GM19025 (cell line): ENCODE results near the gene AGTRAP.

Experiments
- ATAC-seq: cut with Tn5 transposase; IDR thresholded peaks from one replicate; pipeline ENCODE4 v1.9.1; 2021; ENCODE audit warnings: mild to moderate bottlenecking, low read depth, moderate library complexity; ENCODE audit not compliant: unreplicated experiment

AGTRAP gene

GRCh38 chr1:11731691-11732283 lies 4.1 kb upstream of the AGTRAP start:
- ATAC-seq = no peak

GRCh38 chr1:11733306-11733705 lies 2.6 kb upstream of the AGTRAP start:
- ATAC-seq = no peak

DNA sequence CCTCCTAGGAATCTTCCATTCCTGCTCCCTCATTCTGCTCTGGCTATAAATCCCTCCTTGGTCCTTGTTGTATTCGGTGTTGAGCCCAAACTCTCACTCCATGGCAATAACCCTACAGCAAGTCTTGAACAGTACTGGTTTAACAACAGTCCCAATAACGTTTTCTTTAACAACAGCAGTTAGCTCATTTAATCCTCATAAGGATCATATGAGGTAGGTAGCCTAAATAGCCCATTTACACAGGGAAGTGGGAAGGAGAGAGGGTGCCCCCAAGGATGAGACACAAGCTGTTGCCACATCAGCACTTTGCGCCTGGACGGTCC lies 444 bp upstream of the AGTRAP start:
- no peak for ATAC-seq

- no peak for ATAC-seq
These were observed 1.1 kb downstream of the AGTRAP start for GRCh38 chr1:11736746-11737639.

- ATAC-seq = no peak
These were observed 2.2 kb downstream of the AGTRAP start for GRCh38 chr1:11738096-11738495.

DNA sequence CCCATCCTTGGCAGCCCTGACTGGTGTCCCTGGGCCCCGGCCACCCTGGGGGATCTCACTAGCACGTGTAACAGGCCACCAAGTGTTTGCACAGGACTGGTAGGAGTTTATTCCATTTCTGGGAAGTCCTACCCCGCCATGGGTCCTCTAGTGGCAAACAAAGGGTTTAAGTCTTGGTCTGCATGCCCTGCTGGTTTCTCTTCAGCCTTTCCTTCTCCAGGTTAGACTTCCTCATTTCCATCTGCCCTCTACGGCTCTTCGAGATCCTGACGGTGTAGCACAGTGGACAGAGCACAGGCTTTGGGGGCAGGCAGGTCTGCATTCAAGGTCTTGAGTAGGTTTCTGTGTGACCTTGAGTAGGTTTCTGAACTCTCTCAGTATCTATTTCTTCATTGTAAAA lies 2.8 kb downstream of the AGTRAP start:
- ATAC-seq = no peak

DNA sequence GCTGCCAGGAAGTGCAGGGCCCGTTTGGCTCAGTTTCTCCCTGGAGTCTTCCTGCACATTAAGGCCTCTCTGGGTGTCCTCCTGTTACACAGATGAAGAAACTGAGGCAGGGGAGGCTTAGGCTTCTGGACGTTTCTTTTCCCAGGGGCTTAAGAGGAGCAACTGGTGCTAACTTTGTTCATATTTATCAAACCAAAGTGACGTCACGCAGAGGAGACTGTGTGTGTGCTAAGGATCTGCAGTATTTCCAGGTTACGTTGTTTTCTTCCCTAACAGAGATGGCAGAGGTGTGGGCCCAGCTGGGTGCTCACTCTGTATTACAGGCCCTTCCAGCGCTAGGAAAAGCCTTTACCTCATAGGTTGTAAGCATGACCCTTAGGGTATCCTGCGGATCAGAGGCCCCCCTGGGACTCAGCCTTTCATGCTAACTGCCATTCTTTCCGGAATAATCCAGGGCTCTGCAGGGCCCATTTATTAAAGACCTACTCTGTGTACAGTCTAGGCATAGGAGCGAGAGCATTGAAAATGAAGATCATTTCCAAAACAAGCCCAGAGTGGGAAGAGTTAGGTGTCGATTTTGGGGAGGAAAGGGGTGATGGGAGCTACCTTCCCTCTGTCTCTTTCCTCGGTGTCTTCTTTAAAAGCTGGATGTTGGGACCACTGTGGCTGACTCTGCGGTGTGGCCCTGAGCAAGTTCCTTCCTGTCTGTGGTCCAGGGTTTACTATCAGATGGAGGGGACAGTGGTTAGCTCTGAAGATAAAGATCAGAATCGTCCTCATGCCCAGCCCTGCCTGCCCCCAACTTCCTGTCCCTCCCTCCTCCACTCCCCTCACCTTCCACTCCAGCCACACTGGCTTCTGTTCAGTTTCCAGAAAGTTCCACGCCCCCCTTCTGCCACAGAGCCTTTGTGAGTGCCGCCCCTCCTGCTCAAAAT lies 4.6 kb downstream of the AGTRAP start:
- ATAC-seq = no peak

- ATAC-seq = no peak
These were observed 5.5 kb downstream of the AGTRAP start for GRCh38 chr1:11741482-11741881.

GRCh38 chr1:11741919-11742558 lies 6.1 kb downstream of the AGTRAP start:
- no peak for ATAC-seq

- ATAC-seq = no peak
These were observed 8.4 kb downstream of the AGTRAP start for GRCh38 chr1:11744287-11744686.

GRCh38 chr1:11746092-11746491 lies 10.2 kb downstream of the AGTRAP start:
- ATAC-seq = no peak

DNA sequence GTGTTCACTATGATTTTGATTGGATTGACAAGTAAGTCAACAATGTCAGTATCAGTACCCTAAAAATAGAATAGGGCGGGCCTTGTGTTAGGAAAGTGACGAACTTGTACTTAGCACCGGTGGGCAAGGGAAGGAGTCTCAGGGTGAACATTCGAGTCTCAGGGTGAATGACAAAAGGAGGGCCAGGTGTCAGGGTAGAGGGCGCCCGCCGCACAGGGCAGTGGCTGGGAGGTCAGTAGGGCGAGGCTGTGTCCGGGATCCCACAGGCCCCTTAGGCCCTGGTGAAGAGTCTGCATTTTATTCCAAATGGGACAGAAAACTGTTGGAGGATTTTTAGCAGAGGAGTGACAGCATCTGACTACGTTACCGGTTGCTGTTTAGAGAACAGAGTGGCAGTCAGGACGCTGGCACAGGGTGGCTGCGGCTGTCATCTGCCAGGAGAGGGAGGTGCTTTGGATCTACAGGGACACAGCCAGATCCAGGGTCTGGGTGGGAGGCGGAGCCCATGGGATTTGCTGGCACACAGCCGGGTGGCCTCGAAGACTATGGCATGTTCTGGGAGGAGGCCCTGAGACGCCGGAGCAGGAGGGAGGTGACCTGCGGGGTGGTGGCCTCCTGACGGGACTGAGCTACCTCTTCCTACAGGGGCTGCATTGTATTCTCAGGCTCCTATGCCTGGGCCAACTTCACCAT lies 11.0 kb downstream of the AGTRAP start:
- ATAC-seq = no peak

DNA sequence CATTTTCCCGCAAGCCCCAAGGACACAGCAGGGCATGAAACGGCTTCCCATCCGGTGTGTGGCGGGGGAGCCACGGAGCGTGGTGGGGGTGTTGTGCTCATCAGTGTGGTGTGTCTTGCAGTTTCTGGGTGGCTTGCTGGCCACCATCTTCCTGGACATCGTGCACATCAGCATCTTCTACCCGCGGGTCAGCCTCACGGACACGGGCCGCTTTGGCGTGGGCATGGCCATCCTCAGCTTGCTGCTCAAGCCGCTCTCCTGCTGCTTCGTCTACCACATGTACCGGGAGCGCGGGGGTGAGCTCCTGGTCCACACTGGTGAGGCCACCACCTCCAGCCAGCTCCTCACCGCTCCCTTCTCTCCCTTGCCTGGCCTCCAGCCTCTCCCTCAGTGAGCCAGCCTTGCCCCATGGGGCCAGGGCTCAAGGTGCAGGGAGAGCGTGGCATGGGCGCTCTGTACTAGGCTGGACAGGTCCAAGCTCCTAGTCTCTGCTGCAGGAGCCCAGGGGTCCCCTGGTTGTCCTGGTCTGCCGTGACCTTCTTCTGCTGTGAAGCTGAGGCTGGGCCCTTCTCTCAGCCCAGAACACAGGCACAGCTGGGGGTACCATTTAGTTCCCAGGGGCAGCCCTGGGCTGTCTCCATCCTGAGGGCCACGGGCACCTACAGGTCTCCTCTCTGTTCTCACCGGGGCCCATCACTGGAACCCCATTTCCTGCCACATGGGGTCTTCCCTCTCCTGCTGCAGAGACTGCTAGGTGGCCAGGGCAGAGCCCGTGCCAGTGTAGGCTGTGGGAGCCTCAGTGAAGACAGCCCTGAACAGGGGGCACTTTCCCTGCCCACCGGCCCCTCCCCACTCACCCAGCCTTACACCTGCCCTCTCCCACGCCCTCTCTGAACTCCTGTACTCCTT lies 12.6 kb downstream of the AGTRAP start:
- ATAC-seq = no peak

- ATAC-seq = peak; percentile 64
These were observed 13.3 kb downstream of the AGTRAP start for GRCh38 chr1:11749203-11749689.

DNA sequence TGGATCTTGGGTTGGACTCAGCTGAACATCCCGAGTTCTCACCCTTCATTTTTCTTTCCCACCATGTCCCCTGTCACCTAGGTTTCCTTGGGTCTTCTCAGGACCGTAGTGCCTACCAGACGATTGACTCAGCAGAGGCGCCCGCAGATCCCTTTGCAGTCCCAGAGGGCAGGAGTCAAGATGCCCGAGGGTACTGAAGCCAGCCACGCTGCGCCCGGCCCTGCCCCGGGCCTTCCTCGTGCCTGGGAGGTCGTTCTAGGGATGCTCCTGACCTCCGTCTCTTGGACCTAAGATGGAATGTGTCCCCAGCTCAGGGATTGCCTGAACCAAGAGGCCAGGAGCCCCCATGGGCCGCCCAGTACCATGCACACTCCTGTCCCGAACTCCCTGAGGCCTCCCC lies 14.1 kb downstream of the AGTRAP start:
- no peak for ATAC-seq

DNA sequence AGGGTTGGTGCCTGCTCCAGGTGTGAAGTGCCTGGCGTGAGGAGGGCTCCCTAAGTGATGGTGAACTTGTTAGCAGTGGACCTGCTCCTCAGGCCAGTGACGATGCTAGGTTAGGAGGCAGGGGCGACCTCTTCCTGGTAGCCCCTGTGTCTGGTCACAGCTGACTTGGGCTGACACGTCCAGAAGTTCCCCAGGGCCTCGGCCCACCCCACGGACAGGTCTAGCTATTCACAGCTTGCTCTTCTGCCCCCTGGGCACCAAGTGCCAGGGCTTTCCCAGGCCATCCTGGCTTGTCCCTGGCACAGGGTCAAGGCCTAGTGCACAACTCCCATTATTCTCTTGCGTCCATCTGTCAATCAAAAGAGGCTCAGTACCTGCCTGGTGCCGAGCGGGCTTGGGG lies 15.2 kb downstream of the AGTRAP start:
- ATAC-seq = no peak

DNA sequence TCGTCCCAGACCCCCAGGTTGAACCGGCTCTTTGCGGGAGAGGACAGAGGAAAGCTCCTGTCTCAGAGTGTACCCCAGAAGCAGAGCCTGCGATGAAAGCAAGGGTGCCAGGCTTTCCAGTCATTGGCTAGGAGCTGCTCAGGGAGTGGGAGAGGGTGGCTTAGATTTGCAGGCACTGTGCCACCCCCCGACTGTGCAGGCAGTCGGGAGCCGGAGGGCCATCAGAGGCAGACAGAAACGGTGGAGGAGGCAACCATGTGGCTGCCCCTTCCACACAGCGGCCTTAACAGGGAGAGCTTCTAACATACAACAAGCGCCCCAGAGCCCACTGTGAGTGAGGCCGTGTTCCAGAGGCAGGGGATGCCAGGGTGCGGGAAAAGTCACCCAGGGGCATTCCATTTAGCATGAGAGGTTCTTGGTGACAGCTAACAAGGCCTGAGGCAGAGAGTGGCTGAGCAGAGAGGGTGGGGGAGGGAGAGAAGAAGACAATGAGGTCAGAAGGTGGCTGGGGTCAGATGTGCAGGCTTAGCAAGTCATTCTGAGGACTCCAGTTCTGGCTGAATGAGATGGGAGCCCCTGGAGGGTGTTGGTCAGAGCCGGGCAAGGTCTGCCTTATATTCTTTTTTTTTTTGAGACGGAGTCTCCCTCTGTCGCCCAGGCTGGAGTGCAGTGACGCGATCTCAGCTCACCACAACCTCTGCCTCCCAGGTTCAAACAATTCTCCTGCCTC lies 16.6 kb downstream of the AGTRAP start:
- ATAC-seq = no peak

GRCh38 chr1:11753555-11754208 lies 17.7 kb downstream of the AGTRAP start:
- ATAC-seq = no peak
